HCT116 (cell line): ENCODE results near the gene ERGIC1.

Source experiments
- CTCF ChIP-seq, 3 experiments: fragments of 200-600 bp in 1 of 3; sonication (generic) in 1 of 3; IDR thresholded peaks in 2 of 3; conservative IDR thresholded peaks in 1 of 3; 2 replicates each; pipeline ENCODE4 v1.5.1; 2012 to 2017; ENCODE audit warnings: low read depth in 2 of 3, low read length in 2 of 3, antibody characterized with exemption in 1 of 3, borderline replicate concordance in 1 of 3, control low read depth in 1 of 3, mild to moderate bottlenecking in 1 of 3, mixed read lengths in 1 of 3, mixed run types in 1 of 3, moderate library complexity in 1 of 3; ENCODE audit not compliant: insufficient read depth in 1 of 3
- EZH2 ChIP-seq: fragments of 200-600 bp; sonication (generic); IDR thresholded peaks from 2 replicates; pipeline ENCODE4 v1.6.1; 2017; ENCODE audit warnings: antibody characterized with exemption, mixed run types
- JUND ChIP-seq: IDR thresholded peaks from 2 replicates; pipeline ENCODE4 v1.6.1; 2012
- POLR2A ChIP-seq: IDR thresholded peaks from 2 replicates; pipeline ENCODE4 v1.7.0; 2011; ENCODE audit warnings: borderline replicate concordance; ENCODE audit not compliant: insufficient read depth, insufficient read length; ENCODE audit errors: extremely low read depth

GRCh38 chr5:172802567-172803176, 31.4 kb upstream of the ERGIC1 start:
- TF ChIP-seq CTCF (IDR thresholded peaks at IDR 0.05 in 2 of 3, conservative IDR thresholded peaks at IDR 0.05 in 1 of 3; ENCODE audit: borderline replicate concordance in 1 of 3, insufficient read depth in 1 of 3, low read depth in 2 of 3, low read length in 2 of 3) (no peak), EZH2 (no peak), JUND (no peak), POLR2A (no peak)
